A673 (cell line): Measurements from ENCODE around the gene GRIN2D. TPM values are rescaled to one million over a fixed set of nuclear protein-coding genes. Genes with fewer than 3 reads are reported as not detected.

Experiments used
- BruUV-seq: library from RNA; stranded (reverse); fragments of 400-500 nt; replicated peaks from 2 replicates; lab custom pipeline; 2021; lab: Mats Ljungman, UMichigan
- CTCF ChIA-PET: fragments of 300-600 bp; sonication (Branson Sonifier 250); formaldehyde crosslinking; loops from one replicate; lab custom pipeline; 2022; ENCODE audit warnings: antibody characterized with exemption; lab: Charles Lee
- POLR2A ChIA-PET: fragments of 300-600 bp; sonication (Branson Sonifier 250); formaldehyde crosslinking; loops from one replicate; lab custom pipeline; 2022; ENCODE audit warnings: antibody characterized with exemption; ENCODE audit not compliant: low non-redundant PET; lab: Charles Lee
- DNase-seq: peaks from one replicate; pipeline ENCODE4 v3.0.0-alpha.2; 2015; ENCODE audit warnings: low spot score
- H3K27ac ChIP-seq: fragments of 200-600 bp; sonication (generic); 2 replicates; pipeline ENCODE4 v1.5.1; 2016; ENCODE audit warnings: mixed run types, low read depth, mild to moderate bottlenecking, mixed read lengths, antibody characterized with exemption, low read length; ENCODE audit not compliant: poor library complexity, severe bottlenecking
- H3K27me3 ChIP-seq: fragments of 200-600 bp; sonication (generic); replicated peaks from 2 replicates; pipeline ENCODE4 v1.6.1; 2017; ENCODE audit warnings: mixed run types, low read depth, mild to moderate bottlenecking, mixed read lengths, antibody characterized with exemption, low read length; ENCODE audit not compliant: insufficient read depth, poor library complexity
- H3K36me3 ChIP-seq: fragments of 200-600 bp; sonication (generic); 2 replicates; pipeline ENCODE4 v1.6.1; 2016; ENCODE audit warnings: mixed run types, mild to moderate bottlenecking, mixed read lengths, antibody characterized with exemption, low read length; ENCODE audit not compliant: insufficient read depth, poor library complexity, severe bottlenecking
- H3K4me1 ChIP-seq: fragments of 200-600 bp; sonication (generic); 2 replicates; pipeline ENCODE4 v1.6.1; 2017; ENCODE audit warnings: mixed run types, mild to moderate bottlenecking, mixed read lengths, antibody characterized with exemption, low read length; ENCODE audit not compliant: insufficient read depth, poor library complexity, severe bottlenecking
- H3K4me3 ChIP-seq: fragments of 200-600 bp; sonication (generic); 2 replicates; pipeline ENCODE4 v1.5.1; 2016; ENCODE audit warnings: low read depth, mixed run types, mild to moderate bottlenecking, mixed read lengths, low read length; ENCODE audit not compliant: poor library complexity, severe bottlenecking
- H3K9me3 ChIP-seq: fragments of 200-600 bp; sonication (generic); 2 replicates; pipeline ENCODE4 v1.6.1; 2016; ENCODE audit warnings: mixed run types, low read depth, mild to moderate bottlenecking, mixed read lengths, antibody characterized with exemption, low read length; ENCODE audit not compliant: poor library complexity, severe bottlenecking
- CTCF ChIP-seq: fragments of 300-800, 200-600 bp; sonication (generic); conservative IDR thresholded peaks from 2 replicates; pipeline ENCODE4 v1.5.1; 2017; ENCODE audit warnings: low read depth, mild to moderate bottlenecking, antibody characterized with exemption, low read length, moderate library complexity, mixed read lengths
- EZH2 ChIP-seq: fragments of 200-600 bp; sonication (generic); IDR thresholded peaks from 2 replicates; pipeline ENCODE4 v1.6.1; 2017; ENCODE audit warnings: borderline replicate concordance, low read depth, mild to moderate bottlenecking, mixed read lengths, antibody characterized with exemption, low read length; ENCODE audit not compliant: poor library complexity, severe bottlenecking
- intact Hi-C: fragments of 100-400 bp; cut with micrococcal nuclease; formaldehyde crosslinking; loops from one replicate; pipeline ENCODE4 v1.10.0; 2022; ENCODE audit not compliant: unreplicated experiment
- total RNA-seq: library from RNA; stranded (reverse); gene quantifications from 2 replicates; pipeline ENCODE4 v1.2.3, GENCODE V29; 2021

Gene GRIN2D
- total RNA-seq, 1 experiment from 2014 or later = 10.4 TPM

- POLR2A ChIA-PET = no interaction called here
- no peak for DNase-seq
- no peaks in the 10 kb centered on the region for H3K36me3 ChIP-seq
- H3K4me1 ChIP-seq = peaks cover 5% of the 10 kb centered on the region
- CTCF ChIA-PET = no interaction called here
- H3K9me3 ChIP-seq = no peaks in the 10 kb centered on the region
- intact Hi-C loops = no loop called here
- TF ChIP-seq CTCF = no peak
- no peak for TF ChIP-seq EZH2
- H3K27ac ChIP-seq = no peak overlapping the region
- BruUV-seq = no TSS peak
- H3K4me3 ChIP-seq = no peak overlapping the region
- H3K27me3 ChIP-seq = no peaks in the 10 kb centered on the region
Measured at GRCh38 chr19:48415806-48416221, 22.3 kb downstream of the GRIN2D start.

- intact Hi-C loops = no loop called here
- DNase-seq = no peak
- Histone ChIP-seq H3K27ac (no peak overlapping the region), H3K4me3 (no peak overlapping the region), H3K4me1 (peaks cover 15% of the 10 kb centered on the region), H3K27me3 (no peaks in the 10 kb centered on the region), H3K36me3 (no peaks in the 10 kb centered on the region), H3K9me3 (no peaks in the 10 kb centered on the region)
- no TSS peak for BruUV-seq
- CTCF ChIA-PET = no interaction called here
- POLR2A ChIA-PET = no interaction called here
- TF ChIP-seq EZH2 = no peak
- no peak for TF ChIP-seq CTCF
Measured at GRCh38 chr19:48417421-48417820, 24.0 kb downstream of the GRIN2D start.

DNA sequence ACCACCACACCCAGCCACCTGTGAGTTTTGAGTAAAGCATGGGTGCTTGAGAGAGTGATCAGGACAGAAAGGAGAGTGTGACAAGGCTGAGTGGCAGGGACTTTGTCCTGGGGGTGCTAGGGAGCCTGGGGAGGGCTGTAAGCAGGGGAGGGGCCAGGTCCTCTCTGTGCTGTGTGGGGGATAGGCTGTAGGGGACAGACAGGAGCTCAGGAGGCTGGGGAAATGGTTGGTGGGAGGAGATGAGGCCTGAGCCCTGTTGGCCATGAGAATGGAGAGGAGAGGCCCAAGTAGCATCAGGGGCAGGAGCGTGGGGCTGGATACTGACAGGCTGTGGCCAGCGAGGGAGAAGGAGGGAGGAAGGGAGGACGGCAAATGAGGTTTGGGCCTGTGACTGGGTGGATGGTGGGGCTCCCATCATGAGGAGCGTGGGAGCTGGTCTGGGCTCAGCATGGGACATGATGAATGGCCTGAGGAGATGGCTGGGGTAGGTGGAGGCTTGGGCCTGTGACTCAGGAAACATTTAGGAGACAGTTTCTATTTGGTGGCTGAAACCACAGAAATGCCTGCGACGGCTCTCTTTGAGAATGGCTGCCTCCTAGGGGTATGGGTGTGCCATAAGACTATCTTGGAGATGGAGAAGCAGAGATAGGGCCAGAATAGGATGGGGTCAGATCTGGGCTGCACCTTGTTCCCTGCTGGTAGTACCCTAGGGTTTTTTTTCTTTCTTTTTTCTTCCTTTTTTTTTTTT is 25.0 kb downstream of the GRIN2D start:
- Histone ChIP-seq H3K27me3 (no peaks in the 10 kb centered on the region), H3K4me3 (no peak overlapping the region), H3K27ac (no peak overlapping the region), H3K36me3 (no peaks in the 10 kb centered on the region), H3K9me3 (no peaks in the 10 kb centered on the region), H3K4me1 (peaks cover 14% of the 10 kb centered on the region)
- TF ChIP-seq EZH2 = no peak
- no peak; the same call in 1 of the 2 replicates for TF ChIP-seq CTCF
- no TSS peak for BruUV-seq
- ChIA-PET CTCF (no interaction called here), POLR2A (no interaction called here)
- DNase-seq = no peak
- intact Hi-C loops = no loop called here
